Epithelial cell of esophagus (primary cell): ENCODE data around the gene PACSIN2.
A peak's percentile ranks its signal among the peaks of the same experiment; 100 is the strongest.
"Not testable (repeated sequence)": the region's sequence is repeated elsewhere in the genome, so short reads cannot be mapped to it uniquely, and the experiment has no call there.

Source experiments
- DNase-seq: peaks from one replicate; pipeline ENCODE4 v3.0.0; 2010; ENCODE audit warnings: low read depth
- H3K4me3 ChIP-seq: 2 replicates; pipeline ENCODE4 v1.5.1; 2011; ENCODE audit warnings: mild to moderate bottlenecking, low read length, control low read depth
- TF ChIP-seq, protein P1 (sequence below): IDR thresholded peaks from 2 replicates; pipeline ENCODE4 v1.5.1; 2011; ENCODE audit warnings: low read depth, mild to moderate bottlenecking, low read length, control low read depth, inconsistent platforms; ENCODE audit not compliant: insufficient read depth; ENCODE audit errors: missing control alignments

Gene PACSIN2

GRCh38 chr22:42996646-42997365 lies 18.1 kb downstream of the PACSIN2 start:
- TF ChIP-seq, protein P1, sequence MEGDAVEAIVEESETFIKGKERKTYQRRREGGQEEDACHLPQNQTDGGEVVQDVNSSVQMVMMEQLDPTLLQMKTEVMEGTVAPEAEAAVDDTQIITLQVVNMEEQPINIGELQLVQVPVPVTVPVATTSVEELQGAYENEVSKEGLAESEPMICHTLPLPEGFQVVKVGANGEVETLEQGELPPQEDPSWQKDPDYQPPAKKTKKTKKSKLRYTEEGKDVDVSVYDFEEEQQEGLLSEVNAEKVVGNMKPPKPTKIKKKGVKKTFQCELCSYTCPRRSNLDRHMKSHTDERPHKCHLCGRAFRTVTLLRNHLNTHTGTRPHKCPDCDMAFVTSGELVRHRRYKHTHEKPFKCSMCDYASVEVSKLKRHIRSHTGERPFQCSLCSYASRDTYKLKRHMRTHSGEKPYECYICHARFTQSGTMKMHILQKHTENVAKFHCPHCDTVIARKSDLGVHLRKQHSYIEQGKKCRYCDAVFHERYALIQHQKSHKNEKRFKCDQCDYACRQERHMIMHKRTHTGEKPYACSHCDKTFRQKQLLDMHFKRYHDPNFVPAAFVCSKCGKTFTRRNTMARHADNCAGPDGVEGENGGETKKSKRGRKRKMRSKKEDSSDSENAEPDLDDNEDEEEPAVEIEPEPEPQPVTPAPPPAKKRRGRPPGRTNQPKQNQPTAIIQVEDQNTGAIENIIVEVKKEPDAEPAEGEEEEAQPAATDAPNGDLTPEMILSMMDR, result no peak
- no peak for DNase-seq
- H3K4me3 ChIP-seq, result no peak overlapping the region

DNA sequence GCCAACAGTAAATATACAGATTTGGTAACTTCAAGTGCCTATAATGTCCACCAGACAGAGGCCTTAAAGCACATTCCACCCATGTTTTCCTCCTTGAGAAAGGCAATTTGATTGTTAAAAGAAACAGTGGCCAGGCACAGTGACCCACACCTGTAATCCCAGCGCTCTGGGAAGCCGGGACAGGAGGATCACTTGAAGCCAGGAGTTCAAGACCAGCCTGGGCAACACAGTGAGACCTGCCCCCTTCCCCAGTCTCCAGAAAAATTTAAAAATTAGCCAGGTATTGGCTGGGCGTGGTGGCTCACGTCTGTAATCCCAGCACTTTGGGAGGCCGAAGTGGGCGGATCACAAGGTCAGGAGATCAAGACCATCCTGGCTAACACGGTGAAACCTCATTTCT lies 19.3 kb downstream of the PACSIN2 start:
- not testable (repeated sequence) for DNase-seq, H3K4me3 ChIP-seq

DNA sequence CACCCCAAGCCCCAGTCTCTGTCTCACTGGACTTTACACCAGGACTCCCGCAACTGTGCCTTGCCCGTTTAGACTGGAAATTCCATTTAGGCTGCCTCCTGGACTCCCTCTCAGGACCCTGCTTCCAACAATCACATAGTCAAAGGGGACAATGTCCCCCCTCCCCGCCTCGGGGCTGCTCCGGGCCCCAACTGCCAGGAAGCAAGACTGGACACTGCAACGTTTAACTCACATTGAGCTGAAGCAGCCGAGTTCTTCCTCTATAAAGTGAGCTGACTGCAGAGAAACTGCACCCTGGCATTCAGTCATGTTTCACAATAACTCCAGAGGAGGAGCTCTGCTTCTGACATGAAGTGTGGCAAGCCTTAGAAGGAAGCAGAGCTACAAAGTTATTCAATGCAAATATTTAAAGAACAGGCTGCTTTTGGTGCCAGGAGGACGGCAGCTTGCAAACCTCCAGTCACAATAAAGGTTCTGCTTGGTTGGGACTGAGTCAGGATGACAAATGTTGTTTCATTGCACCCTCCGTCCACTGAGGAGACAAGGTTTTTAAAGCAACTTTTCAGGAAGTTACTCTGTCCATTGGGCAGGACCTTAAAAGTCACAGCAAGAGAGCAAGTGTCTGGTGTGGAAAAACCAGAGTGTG lies 19.9 kb downstream of the PACSIN2 start:
- DNase-seq, result peak; percentile 96
- TF ChIP-seq, protein P1, result no peak
- peak overlapping the region; percentile 10 for H3K4me3 ChIP-seq

- H3K4me3 ChIP-seq, result peak overlapping the region; percentile 10
- DNase-seq, result no peak
- TF ChIP-seq, protein P1, result no peak
These were observed 20.6 kb downstream of the PACSIN2 start for GRCh38 chr22:42994276-42994916.

GRCh38 chr22:42993651-42994275 lies 21.2 kb downstream of the PACSIN2 start:
- TF ChIP-seq, protein P1, result no peak
- DNase-seq, result peak; percentile 52

DNA sequence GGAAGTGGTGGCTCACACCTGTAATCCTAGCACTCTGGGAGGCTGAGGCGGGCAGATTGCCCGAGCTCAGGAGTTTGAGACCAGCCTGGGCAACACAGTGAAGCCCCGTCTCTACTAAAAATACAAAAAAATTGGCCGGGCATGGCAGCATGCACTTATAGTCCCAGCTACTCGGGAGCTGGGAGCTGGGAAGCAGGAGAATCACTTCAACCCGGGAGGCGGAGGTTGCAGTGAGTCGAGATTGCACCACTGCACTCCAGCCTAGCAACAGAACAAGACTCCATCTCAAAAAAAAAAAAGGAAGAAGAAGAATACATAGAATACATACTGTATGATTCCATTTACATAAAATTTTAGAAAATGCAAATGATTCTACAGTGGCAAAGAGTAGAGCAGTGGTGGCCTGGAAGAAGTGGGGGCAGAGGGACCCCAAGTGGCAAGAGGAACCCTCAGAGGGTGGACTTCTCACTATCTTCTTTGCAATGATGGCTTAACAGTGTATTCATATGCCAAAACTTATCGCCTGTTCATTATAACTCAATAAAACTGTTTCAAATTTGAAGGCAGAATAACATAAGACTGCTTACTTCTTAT lies 22.0 kb downstream of the PACSIN2 start:
- no peak for DNase-seq
- no peak overlapping the region for H3K4me3 ChIP-seq
- TF ChIP-seq, protein P1, result no peak

More at GRCh38 chr22:42993651-42994275, 21.2 kb downstream of the PACSIN2 start:
- no peak overlapping the region for H3K4me3 ChIP-seq

GRCh38 chr22:42992092-42992491 lies 22.9 kb downstream of the PACSIN2 start:
- DNase-seq, result no peak
- H3K4me3 ChIP-seq, result no peak overlapping the region
- TF ChIP-seq, protein P1, result no peak
